ENCODE measurements around the gene ZSWIM5.

Gene ZSWIM5

GRCh38 chr1:44985747-44986359 lies 220.6 kb downstream of the ZSWIM5 start:
- TF ChIP-seq REST (IDR thresholded peaks at IDR 0.05; ENCODE audit: insufficient read depth in 1 of 2, low read depth in 2 of 2, low read length in 2 of 2) (no peak), SIN3A (IDR thresholded peaks at IDR 0.05; ENCODE audit: borderline replicate concordance, insufficient read depth, low read length) (no peak), FOXP2 (optimal IDR thresholded peaks at IDR 0.05; ENCODE audit: borderline replicate concordance, extremely low read depth, extremely low read length, insufficient read depth) (no peak)

- TF ChIP-seq POLR2AphosphoS5 (IDR thresholded peaks at IDR 0.05; ENCODE audit: low read depth, low read length) = no peak
- no peak for TF ChIP-seq SIN3A (IDR thresholded peaks at IDR 0.05; ENCODE audit: borderline replicate concordance, insufficient read depth, low read length)
Observed at GRCh38 chr1:44976252-44976651, 230.2 kb downstream of the ZSWIM5 start.

GRCh38 chr1:44973645-44974044 lies 232.8 kb downstream of the ZSWIM5 start:
- TF ChIP-seq POLR2AphosphoS5 (IDR thresholded peaks at IDR 0.05; ENCODE audit: low read depth, low read length) = no peak

- TF ChIP-seq REST (IDR thresholded peaks at IDR 0.05; ENCODE audit: insufficient read depth in 1 of 2, low read depth in 2 of 2, low read length in 2 of 2) = no peak
- no peak for TF ChIP-seq TAF1 (IDR thresholded peaks at IDR 0.05; ENCODE audit: borderline replicate concordance, insufficient read depth, low read length)
- TF ChIP-seq SIN3A (IDR thresholded peaks at IDR 0.05; ENCODE audit: borderline replicate concordance, insufficient read depth, low read length) = no peak
- no peak for TF ChIP-seq FOXP2 (optimal IDR thresholded peaks at IDR 0.05; ENCODE audit: borderline replicate concordance, extremely low read depth, extremely low read length, insufficient read depth)
- no peak for TF ChIP-seq POLR2AphosphoS5 (IDR thresholded peaks at IDR 0.05; ENCODE audit: low read depth, low read length)
Observed at GRCh38 chr1:44970317-44970716, 236.1 kb downstream of the ZSWIM5 start.

All from PFSK-1 (cell line).